Measurements from ENCODE around the gene RDM1. TPM values are rescaled to one million over a fixed set of nuclear protein-coding genes. Genes with fewer than 3 reads are reported as not detected.
"Not testable (repeated sequence)": the region's sequence is repeated elsewhere in the genome, so short reads cannot be mapped to it uniquely, and the experiment has no call there.

RDM1 gene
- total RNA-seq, 1 donor from 2014 or later = 0.49 TPM

- intact Hi-C loops (cut with DNase I) = no loop called here
- Histone ChIP-seq H3K27ac (no peak overlapping the region), H3K36me3 (no peaks in the 10 kb centered on the region), H3K4me3 (no peak overlapping the region), H3K27me3 (no peaks in the 10 kb centered on the region), H3K9me3 (no peaks in the 10 kb centered on the region), H3K4me1 (no peaks in the 10 kb centered on the region)
- DNase-seq (ENCODE audit: extremely low spot score in 2 of 2) = no peak
- TF ChIP-seq CTCF (IDR thresholded peaks at IDR 0.05) (no peak), POLR2A (IDR thresholded peaks at IDR 0.05) (no peak)
Measured at GRCh38 chr17:35944151-35944550, 13.6 kb upstream of the RDM1 start.

- Histone ChIP-seq H3K9me3 (no peaks in the 10 kb centered on the region), H3K27me3 (no peaks in the 10 kb centered on the region), H3K27ac (no peak within 1 kb of the TSS), H3K36me3 (no peaks in the 10 kb centered on the region), H3K4me1 (no peaks in the 10 kb centered on the region), H3K4me3 (no peak within 1 kb of the TSS)
- intact Hi-C loops (cut with DNase I) = no loop called here
- TF ChIP-seq POLR2A (IDR thresholded peaks at IDR 0.05) (no peak), POLR2AphosphoS5 (IDR thresholded peaks at IDR 0.05; ENCODE audit: insufficient read depth in 1 of 2, low read depth in 1 of 2) (no peak), CTCF (IDR thresholded peaks at IDR 0.05) (no peak)
- DNase-seq (ENCODE audit: extremely low spot score in 2 of 2) = no peak
Measured at GRCh38 chr17:35943537-35943936, 13.0 kb upstream of the RDM1 start, which contains the start of gene LYZL6. Gene LYZL6 (minus strand): TSS chr17:35943713. CDS start chr17:35939356, 4,357 bp downstream.

GRCh38 chr17:35942588-35943186 lies 12.1 kb upstream of the RDM1 start:
- Histone ChIP-seq H3K4me3 (no peak overlapping the region), H3K4me1 (no peaks in the 10 kb centered on the region), H3K36me3 (no peaks in the 10 kb centered on the region), H3K27me3 (no peaks in the 10 kb centered on the region), H3K27ac (no peak overlapping the region), H3K9me3 (no peaks in the 10 kb centered on the region)
- no peak for DNase-seq (ENCODE audit: extremely low spot score in 2 of 2)
- no peak for TF ChIP-seq CTCF (IDR thresholded peaks at IDR 0.05)
- no peak for TF ChIP-seq POLR2AphosphoS5 (IDR thresholded peaks at IDR 0.05; ENCODE audit: insufficient read depth in 1 of 2, low read depth in 1 of 2)
- TF ChIP-seq POLR2A (IDR thresholded peaks at IDR 0.05) = no peak
- intact Hi-C loops (cut with DNase I) = no loop called here

- H3K9me3 ChIP-seq; H3K4me3 ChIP-seq; H3K36me3 ChIP-seq; DNase-seq (ENCODE audit: extremely low spot score in 2 of 2); H3K4me1 ChIP-seq; intact Hi-C loops (cut with DNase I); H3K27me3 ChIP-seq; H3K27ac ChIP-seq: not testable (repeated sequence)
Measured at GRCh38 chr17:35938492-35938891, 7.9 kb upstream of the RDM1 start.

GRCh38 chr17:35936063-35936462 lies 5.5 kb upstream of the RDM1 start:
- H3K9me3 ChIP-seq = no peaks in the 10 kb centered on the region
- no peaks in the 10 kb centered on the region for H3K4me1 ChIP-seq
- DNase-seq (ENCODE audit: extremely low spot score in 2 of 2) = no peak
- H3K4me3 ChIP-seq = no peak overlapping the region
- intact Hi-C loops (cut with DNase I) = no loop called here
- no peaks in the 10 kb centered on the region for H3K27me3 ChIP-seq
- H3K27ac ChIP-seq = no peak overlapping the region
- no peak for TF ChIP-seq POLR2AphosphoS5 (IDR thresholded peaks at IDR 0.05; ENCODE audit: insufficient read depth in 1 of 2, low read depth in 1 of 2)
- no peak for TF ChIP-seq CTCF (IDR thresholded peaks at IDR 0.05)
- no peak for TF ChIP-seq POLR2A (IDR thresholded peaks at IDR 0.05)
- H3K36me3 ChIP-seq = no peaks in the 10 kb centered on the region

All from vagina (tissue), 2 donors.